Measurements from ENCODE around the gene RPS6KC1.
"Not testable (repeated sequence)": the region's sequence is repeated elsewhere in the genome, so short reads cannot be mapped to it uniquely, and the experiment has no call there.

Gene RPS6KC1

DNA sequence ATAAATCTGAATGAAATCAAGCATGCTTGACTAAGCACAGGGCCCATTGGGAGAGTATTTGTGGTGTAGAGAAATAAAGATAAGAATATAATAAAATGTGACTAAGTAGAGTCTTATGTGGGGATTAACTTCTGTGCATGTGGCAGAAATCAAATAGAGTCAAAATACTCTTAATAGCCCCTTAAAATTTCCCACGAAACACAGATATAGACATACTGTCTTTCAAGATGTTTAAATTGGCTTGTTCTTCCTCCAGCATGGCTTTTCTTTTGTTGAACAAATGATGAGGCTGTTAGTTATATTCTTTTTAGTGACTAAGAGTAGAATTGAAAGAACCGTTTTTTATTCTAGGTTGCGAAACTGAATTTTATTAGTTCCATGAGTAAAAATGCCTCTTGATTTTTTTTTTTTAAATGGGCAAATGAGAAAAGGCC, 112.3 kb downstream of the RPS6KC1 start:
- DNase-seq, result no peak

- no peak for DNase-seq
Measured at GRCh38 chr1:213164561-213164960, 113.5 kb downstream of the RPS6KC1 start.

- no peak for DNase-seq
Measured at GRCh38 chr1:213166852-213167251, 115.8 kb downstream of the RPS6KC1 start.

DNA sequence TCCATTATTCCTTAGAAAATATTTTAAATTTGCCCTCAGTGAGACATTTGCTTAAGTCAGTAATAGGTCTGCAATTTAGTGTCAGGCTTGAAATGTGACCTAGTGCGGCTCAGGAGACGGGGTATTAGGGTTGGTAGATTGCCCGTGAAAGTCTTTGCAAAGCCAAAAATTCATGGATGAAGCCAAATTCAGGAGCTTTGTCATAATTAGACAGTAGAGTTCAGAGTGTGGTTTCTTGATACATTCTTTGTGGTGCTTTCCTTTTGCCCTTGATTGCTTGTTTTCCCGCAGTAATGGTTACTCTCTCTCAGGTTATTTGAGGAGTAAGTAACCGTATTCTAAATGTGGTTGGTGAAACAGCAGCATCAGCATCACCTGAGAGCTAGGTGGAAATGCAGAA, 120.7 kb downstream of the RPS6KC1 start:
- no peak for DNase-seq

GRCh38 chr1:213176341-213176740, 125.3 kb downstream of the RPS6KC1 start:
- DNase-seq, result no peak

GRCh38 chr1:213179784-213180183, 128.7 kb downstream of the RPS6KC1 start:
- DNase-seq, result no peak

GRCh38 chr1:213180833-213181232, 129.8 kb downstream of the RPS6KC1 start:
- DNase-seq, result no peak

DNA sequence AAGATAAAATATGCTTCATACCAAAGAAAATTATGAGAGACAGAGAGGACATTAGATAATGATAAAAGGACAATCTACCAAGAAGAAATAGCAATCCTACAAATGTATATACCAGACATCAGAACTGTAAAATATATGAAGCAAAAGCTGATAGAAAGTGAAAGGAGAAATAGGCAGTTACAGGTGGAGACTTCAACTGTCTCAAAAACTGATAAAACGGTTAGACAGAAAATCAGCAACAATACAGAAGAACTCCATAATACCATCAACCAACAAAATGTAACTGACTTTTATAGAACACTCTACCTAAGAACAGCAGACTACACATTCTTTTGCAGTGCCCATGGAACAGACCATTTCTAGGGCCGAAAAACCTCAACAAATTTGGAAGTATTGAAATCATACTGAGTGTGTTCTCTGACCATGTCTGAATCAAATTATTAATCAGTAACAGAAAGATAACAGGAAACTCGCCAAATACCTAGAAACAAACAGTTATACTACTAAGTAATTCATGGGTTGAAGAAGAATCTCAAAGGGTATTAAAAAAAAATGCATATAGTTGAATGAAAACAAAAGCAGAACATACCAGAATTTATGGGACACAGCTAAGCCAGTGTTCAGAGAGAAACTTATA, 132.1 kb downstream of the RPS6KC1 start:
- no peak for DNase-seq

- DNase-seq, result no peak
Measured at GRCh38 chr1:213186168-213186567, 135.1 kb downstream of the RPS6KC1 start.

GRCh38 chr1:213192026-213192425, 141.0 kb downstream of the RPS6KC1 start:
- no peak for DNase-seq

- peak in 1 of 2 experiments; percentile 18 for DNase-seq
Measured at GRCh38 chr1:213194383-213194782, 143.3 kb downstream of the RPS6KC1 start.

DNA sequence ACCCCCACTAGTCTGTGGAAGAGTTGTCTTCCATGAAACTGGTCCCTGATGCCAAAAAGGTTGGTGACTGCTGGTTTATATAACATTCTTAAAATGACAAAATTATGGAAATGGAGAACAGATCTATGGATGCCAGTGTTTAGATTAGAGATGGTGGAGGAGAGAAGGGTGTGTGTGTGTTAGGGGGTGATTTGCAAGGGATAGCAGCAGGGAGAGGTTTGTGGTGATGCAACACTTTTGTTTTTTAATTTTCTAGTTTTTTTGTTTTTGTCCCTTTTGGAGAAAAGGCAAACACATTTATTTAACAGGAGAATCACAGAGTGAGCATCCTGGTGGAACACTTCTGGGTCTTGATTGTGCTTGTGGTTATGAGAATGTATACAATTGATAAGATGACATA, 143.8 kb downstream of the RPS6KC1 start:
- no peak for DNase-seq

GRCh38 chr1:213196328-213197054, 145.4 kb downstream of the RPS6KC1 start:
- DNase-seq, result not testable (repeated sequence)

GRCh38 chr1:213200630-213201029, 149.6 kb downstream of the RPS6KC1 start:
- no peak for DNase-seq

DNA sequence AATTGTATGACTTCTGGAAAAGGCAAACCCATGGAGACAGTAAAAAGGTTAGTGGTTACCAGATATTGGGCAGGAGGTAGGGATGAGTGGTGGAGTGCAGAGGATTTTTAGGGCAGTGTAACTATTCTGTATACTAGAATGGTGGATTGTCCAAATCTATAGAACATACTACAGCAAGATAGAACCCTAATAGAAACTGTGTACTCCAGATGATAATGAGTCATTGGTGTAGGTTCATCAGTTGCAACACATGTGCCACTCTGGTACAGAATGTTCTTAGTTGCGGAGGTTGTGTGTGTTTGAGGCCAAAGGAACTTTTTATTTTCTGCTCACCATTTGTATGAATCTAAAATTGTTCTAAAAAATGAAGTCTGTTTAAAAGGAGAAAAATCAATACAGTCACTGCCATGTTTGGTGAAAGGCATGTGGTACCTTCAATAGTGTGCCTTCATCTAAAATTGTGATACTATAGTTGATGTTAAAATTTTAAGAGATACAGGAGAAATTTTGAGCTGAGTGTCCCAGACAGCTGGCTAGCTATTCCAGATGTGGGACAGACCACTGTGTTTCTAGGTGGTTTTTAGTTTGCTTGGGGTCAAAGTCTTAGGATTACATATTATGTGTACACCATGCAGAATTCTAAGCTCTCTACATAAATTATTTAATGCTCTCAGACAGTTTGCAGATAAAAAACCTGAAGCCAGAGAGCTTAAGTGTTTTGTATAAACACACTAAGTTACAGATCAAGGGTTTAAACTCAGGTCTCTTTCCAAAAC, 150.5 kb downstream of the RPS6KC1 start:
- no peak for DNase-seq

- no peak for DNase-seq
Measured at GRCh38 chr1:213211201-213211600, 160.2 kb downstream of the RPS6KC1 start.

GRCh38 chr1:213219076-213219475, 168.0 kb downstream of the RPS6KC1 start:
- not testable (repeated sequence) for DNase-seq

GRCh38 chr1:213221209-213221608, 170.2 kb downstream of the RPS6KC1 start:
- DNase-seq, result peak in 1 of 2 experiments; percentile 2

- no peak for DNase-seq
Measured at GRCh38 chr1:213227458-213227857, 176.4 kb downstream of the RPS6KC1 start.

DNA sequence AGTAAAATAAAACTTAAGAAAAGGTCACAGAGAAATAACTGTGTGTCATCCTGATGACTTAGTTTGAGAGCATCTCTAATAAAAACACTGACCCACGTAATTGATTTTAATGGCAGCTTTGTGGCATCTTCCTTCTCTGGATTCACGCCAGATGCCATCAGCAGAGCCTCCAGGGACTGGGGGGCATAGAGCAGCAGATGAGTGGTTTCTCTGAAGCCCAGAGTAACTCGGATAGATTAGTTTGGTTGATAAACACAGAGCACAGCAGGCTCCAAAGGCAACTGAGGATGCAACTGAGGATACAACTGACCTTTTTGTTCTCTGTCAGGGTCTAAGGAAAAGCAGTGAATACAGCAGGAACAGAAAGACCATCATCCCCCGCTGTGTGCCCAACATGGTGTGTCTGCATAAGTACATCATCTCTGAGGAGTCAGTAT, 180.8 kb downstream of the RPS6KC1 start:
- DNase-seq, result peak; percentile 37 to 65

GRCh38 chr1:213242883-213243282, 191.8 kb downstream of the RPS6KC1 start:
- no peak for DNase-seq

GRCh38 chr1:213244664-213245091, 193.6 kb downstream of the RPS6KC1 start:
- peak in 1 of 2 experiments; percentile 45 for DNase-seq

- DNase-seq, result no peak
Measured at GRCh38 chr1:213245260-213245910, 194.3 kb downstream of the RPS6KC1 start.

All from NCI-H524 (cell line).